ENCODE data around the gene TNFRSF4. TPM values are rescaled to one million over a fixed set of nuclear protein-coding genes. Genes with fewer than 3 reads are reported as not detected.

The TNFRSF4 gene
- total and polyA plus RNA-seq, 9 of the 15 experiments (the other 6 are each of a cell fraction or from before 2014, with no cell fraction given) = 0.07 to 0.44 (median 0.19) TPM; not detected in 5

- TF ChIP-seq, protein P1, sequence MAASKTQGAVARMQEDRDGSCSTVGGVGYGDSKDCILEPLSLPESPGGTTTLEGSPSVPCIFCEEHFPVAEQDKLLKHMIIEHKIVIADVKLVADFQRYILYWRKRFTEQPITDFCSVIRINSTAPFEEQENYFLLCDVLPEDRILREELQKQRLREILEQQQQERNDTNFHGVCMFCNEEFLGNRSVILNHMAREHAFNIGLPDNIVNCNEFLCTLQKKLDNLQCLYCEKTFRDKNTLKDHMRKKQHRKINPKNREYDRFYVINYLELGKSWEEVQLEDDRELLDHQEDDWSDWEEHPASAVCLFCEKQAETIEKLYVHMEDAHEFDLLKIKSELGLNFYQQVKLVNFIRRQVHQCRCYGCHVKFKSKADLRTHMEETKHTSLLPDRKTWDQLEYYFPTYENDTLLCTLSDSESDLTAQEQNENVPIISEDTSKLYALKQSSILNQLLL (CRISPR knock-in tag; IDR thresholded peaks at IDR 0.05; ENCODE audit: borderline replicate concordance) = no peak
- TF ChIP-seq WHSC1 (IDR thresholded peaks at IDR 0.05; ENCODE audit: low read length) (no peak), PHF20 (IDR thresholded peaks at IDR 0.05; ENCODE audit: partially characterized antibody) (no peak), ZNF57 (CRISPR knock-in tag; IDR thresholded peaks at IDR 0.05) (no peak), SP1 (CRISPR knock-in tag; IDR thresholded peaks at IDR 0.05) (no peak), POLR3G (IDR thresholded peaks at IDR 0.05; ENCODE audit: extremely low read depth, insufficient read length, insufficient replicate concordance) (no peak), KLF16 (IDR thresholded peaks at IDR 0.05) (0 out of 2 replicates have a peak, but pooled peaks have one; percentile 20), SMARCB1 (IDR thresholded peaks at IDR 0.05; ENCODE audit: insufficient read length, low read depth) (no peak), ETV1 (tag; conservative IDR thresholded peaks at IDR 0.05; ENCODE audit: low read depth) (no peak), CHCHD3 (CRISPR knock-in tag; IDR thresholded peaks at IDR 0.05) (no peak), ZNF436 (CRISPR knock-in tag; IDR thresholded peaks at IDR 0.05) (no peak), GATAD2A (IDR thresholded peaks at IDR 0.05) (peak; percentile 33; the same call in 1 of the 2 replicates), NEUROD1 (IDR thresholded peaks at IDR 0.05; ENCODE audit: borderline replicate concordance, low read depth, low read length, partially characterized antibody) (peak; percentile 11), ZNF764 (CRISPR knock-in tag; IDR thresholded peaks at IDR 0.05; ENCODE audit: low read depth) (no peak), IRF2 (CRISPR knock-in tag; IDR thresholded peaks at IDR 0.05) (no peak), TRIM24 (IDR thresholded peaks at IDR 0.05) (0 out of 4 replicates have a peak, but pooled peaks of 1 of the 2 experiments have one; percentile 6), STAT5B (CRISPR knock-in tag; IDR thresholded peaks at IDR 0.05) (no peak), C11orf30 (IDR thresholded peaks at IDR 0.05; ENCODE audit: low read depth) (no peak), RBM34 (IDR thresholded peaks at IDR 0.05; ENCODE audit: borderline replicate concordance, insufficient read depth, low read length) (no peak), CBFA2T2 (conservative IDR thresholded peaks at IDR 0.05) (peak; percentile 31; the same call in 1 of the 2 replicates), MCM7 (IDR thresholded peaks at IDR 0.05) (no peak), RCOR1 (IDR thresholded peaks at IDR 0.05; ENCODE audit: borderline replicate concordance in 1 of 2, low read depth in 2 of 2, low read length in 2 of 2) (peak in 1 of 2 experiments; percentile 83; a peak in 3 of 4 replicates), ELF2 (CRISPR knock-in tag; IDR thresholded peaks at IDR 0.05) (no peak), RUNX1 (IDR thresholded peaks at IDR 0.05; ENCODE audit: low read depth) (peak; percentile 57; the same call in 1 of the 2 replicates), MYBL2 (IDR thresholded peaks at IDR 0.05; ENCODE audit: low read depth) (no peak), MYBL2 (CRISPR knock-in tag; IDR thresholded peaks at IDR 0.05; ENCODE audit: borderline replicate concordance) (no peak), HMBOX1 (IDR thresholded peaks at IDR 0.05) (no peak)
- TF ChIP-seq, protein P2, sequence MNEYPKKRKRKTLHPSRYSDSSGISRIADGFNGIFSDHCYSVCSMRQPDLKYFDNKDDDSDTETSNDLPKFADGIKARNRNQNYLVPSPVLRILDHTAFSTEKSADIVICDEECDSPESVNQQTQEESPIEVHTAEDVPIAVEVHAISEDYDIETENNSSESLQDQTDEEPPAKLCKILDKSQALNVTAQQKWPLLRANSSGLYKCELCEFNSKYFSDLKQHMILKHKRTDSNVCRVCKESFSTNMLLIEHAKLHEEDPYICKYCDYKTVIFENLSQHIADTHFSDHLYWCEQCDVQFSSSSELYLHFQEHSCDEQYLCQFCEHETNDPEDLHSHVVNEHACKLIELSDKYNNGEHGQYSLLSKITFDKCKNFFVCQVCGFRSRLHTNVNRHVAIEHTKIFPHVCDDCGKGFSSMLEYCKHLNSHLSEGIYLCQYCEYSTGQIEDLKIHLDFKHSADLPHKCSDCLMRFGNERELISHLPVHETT (CRISPR knock-in tag; conservative IDR thresholded peaks at IDR 0.05 in 1 of 2, IDR thresholded peaks at IDR 0.05 in 1 of 2) = no peak
These were observed 5.1 kb downstream of the TNFRSF4 start (continued) for GRCh38 chr1:1208713-1209433.

Data from K562 (cell line).